ENCODE measurements around the gene NLRP9.

DNA sequence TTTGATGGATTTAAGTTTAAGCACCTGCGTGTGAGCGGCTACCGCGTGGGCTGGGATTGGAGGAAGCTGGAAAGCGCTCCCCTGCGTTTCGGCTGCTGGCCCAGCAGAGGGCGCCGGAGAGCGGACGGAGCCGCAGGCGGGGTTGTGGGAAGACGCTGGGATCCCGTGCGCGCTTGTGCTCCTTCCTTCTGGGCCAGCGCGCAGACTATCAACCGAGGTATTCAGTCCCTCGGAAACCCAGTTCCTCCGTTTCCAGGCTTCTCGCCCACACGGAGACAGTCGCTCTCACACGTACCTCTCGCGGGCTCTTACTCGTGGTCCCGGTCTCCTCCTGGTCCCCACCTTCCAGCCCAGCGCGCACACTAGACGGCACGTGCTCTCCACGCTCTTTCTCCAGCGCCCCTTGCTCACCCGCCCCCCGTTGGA, 34.4 kb downstream of the NLRP9 start:
- TF ChIP-seq TAF1 (CRISPR knock-in tag; IDR thresholded peaks at IDR 0.05): no peak
- TF ChIP-seq TCF7 (IDR thresholded peaks at IDR 0.05; ENCODE audit: low read depth): no peak
- TF ChIP-seq POLR2AphosphoS2 (IDR thresholded peaks at IDR 0.05; ENCODE audit: low read depth, low read length): no peak
- TF ChIP-seq HINFP (CRISPR knock-in tag; IDR thresholded peaks at IDR 0.05; ENCODE audit: low read depth): no peak
- no peak for TF ChIP-seq TOPORS (CRISPR knock-in tag; IDR thresholded peaks at IDR 0.05)
- no peak for TF ChIP-seq KLF16 (CRISPR knock-in tag; IDR thresholded peaks at IDR 0.05)
- no peak for TF ChIP-seq NFYB (CRISPR knock-in tag; IDR thresholded peaks at IDR 0.05)
- no peak for TF ChIP-seq ZNF17 (CRISPR knock-in tag; IDR thresholded peaks at IDR 0.05)
